ENCODE measurements around the gene LRRN2. TPM values are rescaled to one million over a fixed set of nuclear protein-coding genes. Genes with fewer than 3 reads are reported as not detected.

LRRN2 gene
- polyA plus RNA-seq, 1 experiment: not detected

- ChIA-PET CTCF (interaction anchor here (1.1 kb wide), 2 partner anchors 42 to 102 kb away, joined by 4 read pairs; no protein-coding TSS in a partner anchor), POLR2A (no interaction called here)
- Histone ChIP-seq H3K9me3 (ENCODE audit: control insufficient read depth, insufficient read depth, low read length) (no peaks in the 10 kb centered on the region), H3K27me3 (ENCODE audit: control insufficient read depth, insufficient read depth, low read length) (peaks cover 20% of the 10 kb centered on the region), H3K4me3 (ENCODE audit: low read depth, low read length) (no peak overlapping the region), H3K27ac (ENCODE audit: low read depth, low read length) (no peak overlapping the region)
- no peak for DNase-seq (ENCODE audit: low read depth, low spot score)
- no peak for TF ChIP-seq CTCF (IDR thresholded peaks at IDR 0.05; ENCODE audit: low read depth, low read length)
Observed at GRCh38 chr1:204704794-204705492, 19.4 kb upstream of the LRRN2 start.

- DNase-seq (ENCODE audit: low read depth, low spot score): no peak
- POLR2A ChIA-PET: no interaction called here
- CTCF ChIA-PET: no interaction called here
- H3K4me3 ChIP-seq (ENCODE audit: low read depth, low read length): no peak overlapping the region
- H3K9me3 ChIP-seq (ENCODE audit: control insufficient read depth, insufficient read depth, low read length): no peaks in the 10 kb centered on the region
- TF ChIP-seq CTCF (IDR thresholded peaks at IDR 0.05; ENCODE audit: low read depth, low read length): no peak
- no peak overlapping the region for H3K27ac ChIP-seq (ENCODE audit: low read depth, low read length)
- peaks cover 16% of the 10 kb centered on the region for H3K27me3 ChIP-seq (ENCODE audit: control insufficient read depth, insufficient read depth, low read length)
Observed at GRCh38 chr1:204703826-204704612, 18.5 kb upstream of the LRRN2 start.

- Histone ChIP-seq H3K27me3 (ENCODE audit: control insufficient read depth, insufficient read depth, low read length) (peaks cover 16% of the 10 kb centered on the region), H3K9me3 (ENCODE audit: control insufficient read depth, insufficient read depth, low read length) (no peaks in the 10 kb centered on the region), H3K4me3 (ENCODE audit: low read depth, low read length) (no peak overlapping the region), H3K27ac (ENCODE audit: low read depth, low read length) (no peak overlapping the region)
- ChIA-PET CTCF (no interaction called here), POLR2A (no interaction called here)
- no peak for DNase-seq (ENCODE audit: low read depth, low spot score)
- no peak for TF ChIP-seq CTCF (IDR thresholded peaks at IDR 0.05; ENCODE audit: low read depth, low read length)
Observed at GRCh38 chr1:204703268-204703664, 17.7 kb upstream of the LRRN2 start.

GRCh38 chr1:204702552-204703267 is 17.2 kb upstream of the LRRN2 start:
- Histone ChIP-seq H3K4me3 (ENCODE audit: low read depth, low read length) (no peak overlapping the region), H3K27me3 (ENCODE audit: control insufficient read depth, insufficient read depth, low read length) (peaks cover 18% of the 10 kb centered on the region), H3K9me3 (ENCODE audit: control insufficient read depth, insufficient read depth, low read length) (no peaks in the 10 kb centered on the region), H3K27ac (ENCODE audit: low read depth, low read length) (no peak overlapping the region)
- POLR2A ChIA-PET: no interaction called here
- no peak for TF ChIP-seq CTCF (IDR thresholded peaks at IDR 0.05; ENCODE audit: low read depth, low read length)
- no peak for DNase-seq (ENCODE audit: low read depth, low spot score)
- CTCF ChIA-PET: interaction anchor here (1.6 kb wide), 1 partner anchor 104 kb away, joined by 3 read pairs; no protein-coding TSS in a partner anchor
